ENCODE data around the gene DCLK2. TPM values are rescaled to one million over a fixed set of nuclear protein-coding genes. Genes with fewer than 3 reads are reported as not detected.

Gene DCLK2
- total and polyA plus RNA-seq, 2 of the 13 experiments (the other 11 are each of a cell fraction or from before 2014, with no cell fraction given): not detected

GRCh38 chr4:150207871-150208270 is 129.6 kb downstream of the DCLK2 start:
- CTCF ChIA-PET (ENCODE audit: low intra/inter-chr PET ratio, low total read pairs): no interaction called here
- Histone ChIP-seq H3K9ac (ENCODE audit: insufficient read depth, low read depth, low read length) (no peak overlapping the region), H3K4me1 (ENCODE audit: insufficient read depth, low read length) (no peaks in the 10 kb centered on the region), H3K9me3 (ENCODE audit: low read length) (no peaks in the 10 kb centered on the region), H3K4me2 (ENCODE audit: low read depth, low read length) (no peak overlapping the region), H3K4me3 (replicated peaks in 1 of 3; ENCODE audit: insufficient read depth in 1 of 3, low read depth in 2 of 3, low read length in 3 of 3) (no peak overlapping the region), H3K27me3 (ENCODE audit: control insufficient read depth in 1 of 2, insufficient read depth in 2 of 2, low read length in 2 of 2) (no peaks in the 10 kb centered on the region), H2AFZ (ENCODE audit: low read length) (no peak overlapping the region), H3K36me3 (replicated peaks in 1 of 2; ENCODE audit: control insufficient read depth in 1 of 2, insufficient read depth in 2 of 2, low read length in 2 of 2) (no peaks in the 10 kb centered on the region), H3K79me2 (ENCODE audit: insufficient read depth, low read length) (no peaks in the 10 kb centered on the region), H4K20me1 (ENCODE audit: insufficient read depth, low read length) (no peaks in the 10 kb centered on the region), H3K27ac (ENCODE audit: extremely low read length, insufficient read depth, low read length) (no peak overlapping the region)
- BruUV-seq (replicated peaks): no TSS peak
- no peak for ATAC-seq
- 97% methylated on average over 2 of the region's 2 CpGs for WGBS (ENCODE audit: low lambda C conversion rate)
- DNase-seq (ENCODE audit: low spot score): no peak
- in situ Hi-C loops (cut with HindIII; ENCODE audit: extremely low pct_ligation_motif_present, low pct_unique_long_range_greater_than_20kb) (no loop called here), intact Hi-C loops (cut with micrococcal nuclease; ENCODE audit: unreplicated experiment) (loop anchor here (2.0 kb wide), 1 partner anchor 293 kb away; no protein-coding TSS in a partner anchor)
- FAIRE-seq: no peak
- POLR2A ChIA-PET: no interaction called here
- no peak for TF ChIP-seq THYN1 (CRISPR knock-in tag; IDR thresholded peaks at IDR 0.05; ENCODE audit: borderline replicate concordance, low read depth)
- no peak for TF ChIP-seq ZNF563 (CRISPR knock-in tag; IDR thresholded peaks at IDR 0.05)
- TF ChIP-seq TEAD2 (CRISPR knock-in tag; IDR thresholded peaks at IDR 0.05): no peak
- TF ChIP-seq BRCA1 (CRISPR knock-in tag; IDR thresholded peaks at IDR 0.05): no peak
- no peak for TF ChIP-seq RAD21 (CRISPR knock-in tag; IDR thresholded peaks at IDR 0.05)
- no peak for TF ChIP-seq TFDP1 (CRISPR knock-in tag; IDR thresholded peaks at IDR 0.05; ENCODE audit: borderline replicate concordance)
- no peak for TF ChIP-seq ZNF670 (CRISPR knock-in tag; IDR thresholded peaks at IDR 0.05; ENCODE audit: borderline replicate concordance)
- no peak for TF ChIP-seq NR2F2 (IDR thresholded peaks at IDR 0.05; ENCODE audit: borderline replicate concordance, low read depth)
- no peak for TF ChIP-seq TGIF2 (CRISPR knock-in tag; IDR thresholded peaks at IDR 0.05)
- no peak for TF ChIP-seq ZNF281 (CRISPR knock-in tag; IDR thresholded peaks at IDR 0.05; ENCODE audit: borderline replicate concordance)
- no peak for TF ChIP-seq TAF1 (CRISPR knock-in tag; IDR thresholded peaks at IDR 0.05)
- no peak for TF ChIP-seq ZNF3 (CRISPR knock-in tag; IDR thresholded peaks at IDR 0.05)
- no peak for TF ChIP-seq ZNF781 (CRISPR knock-in tag; IDR thresholded peaks at IDR 0.05; ENCODE audit: borderline replicate concordance, not compliant biosample characterization)
